Endodermal cell (in vitro differentiated cells): Measurements from ENCODE around the gene ATXN7. TPM values are rescaled to one million over a fixed set of nuclear protein-coding genes. Genes with fewer than 3 reads are reported as not detected.

Experiments
- DNase-seq: peaks from one replicate; pipeline ENCODE4 v3.0.0-alpha.2; 2017
- H3K27ac ChIP-seq: 2 replicates; pipeline ENCODE4 v1.5.1; 2013; ENCODE audit warnings: mild to moderate bottlenecking, low read depth, low read length, moderate library complexity
- H3K27me3 ChIP-seq: 2 replicates; pipeline ENCODE4 v1.6.1; 2013; ENCODE audit warnings: mild to moderate bottlenecking, low read length, moderate library complexity; ENCODE audit not compliant: insufficient read depth, control insufficient read depth, poor library complexity, severe bottlenecking
- H3K36me3 ChIP-seq: 2 replicates; pipeline ENCODE4 v1.7.0; 2013; ENCODE audit warnings: mild to moderate bottlenecking, low read length, moderate library complexity; ENCODE audit not compliant: control insufficient read depth, insufficient read depth
- H3K4me1 ChIP-seq: one replicate; pipeline ENCODE4 v1.7.0; 2013; ENCODE audit warnings: low read length; ENCODE audit not compliant: control insufficient read depth, insufficient read depth
- H3K4me3 ChIP-seq: 2 replicates; pipeline ENCODE4 v1.5.1; 2013; ENCODE audit warnings: mild to moderate bottlenecking, low read length, moderate library complexity
- H3K9ac ChIP-seq: 2 replicates; pipeline ENCODE4 v1.6.1; 2013; ENCODE audit warnings: mild to moderate bottlenecking, low read length, moderate library complexity; ENCODE audit not compliant: poor library complexity, severe bottlenecking; ENCODE audit errors: extremely low read depth
- H3K9me3 ChIP-seq: 2 replicates; pipeline ENCODE4 v1.6.1; 2013; ENCODE audit warnings: mild to moderate bottlenecking, low read length, moderate library complexity; ENCODE audit not compliant: control insufficient read depth
- H3K27ac Mint-ChIP-seq: 2 replicates; pipeline ENCODE4 v1.8.0; 2020; ENCODE audit warnings: mixed read lengths
- H3K27me3 Mint-ChIP-seq: 2 replicates; pipeline ENCODE4 v1.8.0; 2021; ENCODE audit warnings: mild to moderate bottlenecking, mixed read lengths; ENCODE audit not compliant: insufficient read depth
- H3K36me3 Mint-ChIP-seq: 2 replicates; pipeline ENCODE4 v1.8.0; 2020; ENCODE audit warnings: low read depth, mixed read lengths
- H3K4me1 Mint-ChIP-seq: 2 replicates; pipeline ENCODE4 v1.8.0; 2020; ENCODE audit warnings: mixed read lengths
- H3K4me3 Mint-ChIP-seq: 2 replicates; pipeline ENCODE4 v1.8.0; 2020; ENCODE audit warnings: mild to moderate bottlenecking, moderate library complexity, mixed read lengths
- H3K9me3 Mint-ChIP-seq: 2 replicates; pipeline ENCODE4 v1.8.0; 2020; ENCODE audit warnings: mild to moderate bottlenecking, mixed read lengths
- CTCF ChIP-seq: fragments of 200-600 bp; sonication (generic); conservative IDR thresholded peaks from 2 replicates; pipeline ENCODE4 v1.5.0; 2021; ENCODE audit warnings: antibody characterized with exemption, mild to moderate bottlenecking
- WGBS, 2 experiments: methylation state at CpG; one replicate each; pipeline versions ENCODE4 v1.1.5 to v1.1.7; 2013; ENCODE audit warnings: missing lambda C conversion rate in 2 of 2, mixed read lengths in 1 of 2; ENCODE audit not compliant: insufficient coverage in 1 of 2, insufficient read length in 1 of 2; 5-methylcytosine and 5-hydroxymethylcytosine counted together
- total RNA-seq, 2 donors: library from RNA; stranded (reverse); fragmentation: NEBNext Ultra II Directional in 1 of 2; extraction: Animal tissue kit (Norgen Biotek cat#: 25700) in 1 of 2; gene quantifications; 2 replicates in 1 of 2; 3 replicates in 1 of 2; pipeline ENCODE4 v1.2.1, GENCODE V29; 2021

Gene ATXN7
- total RNA-seq, 2 donors from 2014 or later = 28.1 to 28.8 TPM

- H3K27me3 Mint-ChIP-seq = no peaks in the 10 kb centered on the region
- no peak overlapping the region for H3K4me3 Mint-ChIP-seq
- H3K9ac ChIP-seq = no peak overlapping the region
- H3K4me1 ChIP-seq = peaks cover 36% of the 10 kb centered on the region
- H3K4me1 Mint-ChIP-seq = peaks cover 57% of the 10 kb centered on the region
- H3K27ac Mint-ChIP-seq = no peak overlapping the region
- no peak for TF ChIP-seq CTCF
- DNase-seq = no peak
- no peaks in the 10 kb centered on the region for H3K27me3 ChIP-seq
- H3K27ac ChIP-seq = no peak overlapping the region
- H3K9me3 ChIP-seq = no peaks in the 10 kb centered on the region
- H3K36me3 Mint-ChIP-seq = peaks cover 11% of the 10 kb centered on the region
- no peaks in the 10 kb centered on the region for H3K9me3 Mint-ChIP-seq
- no peaks in the 10 kb centered on the region for H3K36me3 ChIP-seq
- 91% methylated on average over 3 of the region's 3 CpGs; no CpG with 5 or more reads in 1 of the 2 experiments for WGBS, 2 experiments
- no peak overlapping the region for H3K4me3 ChIP-seq
Observed at GRCh38 chr3:63874769-63875168, 11.1 kb downstream of the ATXN7 start.

GRCh38 chr3:63875510-63875909, 11.8 kb downstream of the ATXN7 start:
- H3K9me3 ChIP-seq = no peaks in the 10 kb centered on the region
- Mint-ChIP-seq H3K27me3 (no peaks in the 10 kb centered on the region), H3K4me3 (no peak overlapping the region), H3K4me1 (peaks cover 57% of the 10 kb centered on the region), H3K9me3 (no peaks in the 10 kb centered on the region), H3K36me3 (peaks cover 11% of the 10 kb centered on the region), H3K27ac (no peak overlapping the region)
- no peak for TF ChIP-seq CTCF
- no peak overlapping the region for H3K27ac ChIP-seq
- H3K4me1 ChIP-seq = peaks cover 36% of the 10 kb centered on the region
- no peak overlapping the region for H3K4me3 ChIP-seq
- H3K36me3 ChIP-seq = no peaks in the 10 kb centered on the region
- WGBS, 2 experiments = 90 to 100% methylated on average over 2 of the region's 2 CpGs
- H3K27me3 ChIP-seq = no peaks in the 10 kb centered on the region
- H3K9ac ChIP-seq = no peak overlapping the region
- DNase-seq = no peak

- Histone ChIP-seq H3K27ac (no peak overlapping the region), H3K9me3 (no peaks in the 10 kb centered on the region)
- TF ChIP-seq CTCF = no peak
Observed at GRCh38 chr3:63876260-63876659, 12.6 kb downstream of the ATXN7 start.

More at GRCh38 chr3:63876260-63876659, 12.6 kb downstream of the ATXN7 start:
- Mint-ChIP-seq H3K27me3 (no peaks in the 10 kb centered on the region), H3K4me1 (peaks cover 59% of the 10 kb centered on the region), H3K9me3 (no peaks in the 10 kb centered on the region), H3K27ac (no peak overlapping the region), H3K4me3 (no peak overlapping the region), H3K36me3 (peaks cover 11% of the 10 kb centered on the region)
- H3K9ac ChIP-seq = no peak overlapping the region
- H3K4me1 ChIP-seq = peaks cover 31% of the 10 kb centered on the region
- no peak overlapping the region for H3K4me3 ChIP-seq
- no peaks in the 10 kb centered on the region for H3K36me3 ChIP-seq
- DNase-seq = no peak
- H3K27me3 ChIP-seq = no peaks in the 10 kb centered on the region
- WGBS, 2 experiments = 95% methylated on average over 3 of the region's 3 CpGs; no CpG with 5 or more reads in 1 of the 2 experiments
